HG03565 (cell line): ENCODE measurements around the gene MAPK8IP2.
"Not testable (repeated sequence)": the region's sequence is repeated elsewhere in the genome, so short reads cannot be mapped to it uniquely, and the experiment has no call there.

Experiments used
- ATAC-seq: cut with Tn5 transposase; IDR thresholded peaks from one replicate; pipeline ENCODE4 v1.9.1; 2021; ENCODE audit warnings: mild to moderate bottlenecking, moderate library complexity; ENCODE audit not compliant: unreplicated experiment

MAPK8IP2 gene

DNA sequence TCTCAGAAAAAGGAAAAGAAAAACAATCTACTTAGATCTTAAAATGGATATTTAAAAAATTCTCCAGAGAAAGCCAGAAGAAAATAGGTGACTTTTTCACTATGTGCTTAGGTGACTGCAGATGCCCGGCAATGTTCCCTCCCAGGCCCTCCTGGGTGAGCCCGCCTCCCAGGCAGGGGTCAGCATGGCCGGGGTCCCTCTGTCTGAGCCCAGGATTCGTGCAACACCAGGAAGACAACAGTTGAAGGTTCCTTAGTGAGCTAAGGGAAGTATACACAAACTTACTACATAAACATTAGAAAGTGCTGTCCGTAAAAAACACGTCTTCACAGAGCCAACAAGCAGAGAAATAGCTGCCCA, 11.6 kb downstream of the MAPK8IP2 start:
- no peak for ATAC-seq

DNA sequence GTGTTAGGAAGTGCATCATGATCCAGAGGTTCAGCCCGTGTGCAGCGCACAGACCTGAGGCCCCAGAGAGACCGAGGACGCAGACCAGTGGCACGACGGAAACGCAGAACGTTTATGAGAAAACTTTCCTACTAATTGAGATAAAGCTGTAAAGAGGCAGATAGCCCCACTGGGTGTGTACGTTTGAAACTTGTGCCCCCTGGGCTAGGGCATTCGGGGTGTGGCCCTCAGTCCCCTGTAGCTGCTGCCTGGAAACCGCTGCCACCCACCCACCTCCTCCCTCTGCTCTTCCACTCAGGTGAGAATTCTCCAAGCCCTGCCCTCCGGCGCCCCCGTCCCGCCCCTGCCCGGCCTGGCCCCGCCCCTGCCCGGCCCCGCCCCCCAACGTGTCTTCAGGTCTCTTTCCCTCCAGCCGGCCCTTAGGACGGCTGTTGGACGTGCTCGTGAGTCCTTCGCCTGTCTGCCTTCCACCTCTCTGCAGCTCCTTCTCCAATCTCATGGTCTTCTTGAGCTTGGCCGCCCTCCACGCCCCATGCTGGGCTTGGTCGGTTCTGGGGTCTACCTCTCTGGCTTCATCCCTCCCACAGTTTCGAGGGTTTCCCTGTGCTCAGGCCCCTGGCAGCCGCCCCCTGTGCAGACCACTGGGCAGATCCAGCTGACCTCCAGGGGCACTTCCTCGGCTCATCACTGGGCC, 12.1 kb downstream of the MAPK8IP2 start:
- ATAC-seq: no peak

DNA sequence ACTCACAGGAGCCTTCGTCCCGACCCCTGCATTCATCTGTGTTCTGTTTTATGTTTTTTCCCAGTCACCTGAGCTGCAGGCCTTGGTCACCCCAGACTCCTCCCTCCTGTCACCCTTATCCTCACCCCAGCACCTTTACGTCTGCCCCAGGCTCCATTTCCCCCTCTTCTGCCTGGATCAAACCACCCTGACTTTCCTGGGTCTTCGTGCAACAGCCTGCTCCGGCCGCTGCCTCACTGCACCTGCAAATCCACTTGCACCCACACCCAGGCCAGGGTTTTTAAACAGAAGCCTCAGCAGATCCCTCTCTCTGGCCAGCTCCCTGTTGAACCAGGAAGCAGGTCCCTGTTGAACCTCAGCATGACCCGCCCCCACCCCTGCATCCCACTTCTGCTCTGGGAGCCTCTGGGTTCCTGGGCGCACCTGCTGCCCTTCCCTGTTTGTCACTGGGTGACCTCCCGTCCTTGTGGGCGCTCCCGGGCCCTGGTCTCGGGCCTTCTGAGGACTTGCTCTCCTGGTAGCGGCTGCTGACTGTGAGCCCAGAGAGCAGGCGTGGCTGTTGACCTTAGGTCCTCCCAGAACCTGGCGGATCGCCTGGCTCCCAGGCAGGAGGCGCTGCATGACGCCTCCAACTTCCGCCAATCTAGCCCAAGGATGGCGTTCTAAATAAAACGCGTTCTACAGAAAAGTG, 12.8 kb downstream of the MAPK8IP2 start:
- no peak for ATAC-seq

DNA sequence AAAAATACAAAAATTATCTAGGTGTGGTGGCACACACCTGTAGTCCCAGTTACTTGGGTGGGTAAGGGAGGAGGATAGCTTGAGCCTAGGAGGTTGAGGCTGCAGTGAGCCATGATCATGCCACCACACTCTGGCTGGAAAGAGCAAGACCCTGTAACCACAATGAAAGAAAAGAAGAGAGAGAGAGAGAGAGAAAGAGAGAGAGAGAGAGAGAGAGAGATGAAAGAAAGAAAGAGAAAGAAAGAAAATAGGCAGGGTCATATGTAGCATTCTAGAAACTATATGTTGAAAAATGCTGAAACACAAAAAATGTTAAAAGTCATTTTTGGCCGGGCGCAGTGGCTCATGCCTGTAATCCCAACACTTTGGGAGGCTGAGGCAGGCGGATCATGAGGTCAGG, 13.7 kb downstream of the MAPK8IP2 start:
- not testable (repeated sequence) for ATAC-seq

DNA sequence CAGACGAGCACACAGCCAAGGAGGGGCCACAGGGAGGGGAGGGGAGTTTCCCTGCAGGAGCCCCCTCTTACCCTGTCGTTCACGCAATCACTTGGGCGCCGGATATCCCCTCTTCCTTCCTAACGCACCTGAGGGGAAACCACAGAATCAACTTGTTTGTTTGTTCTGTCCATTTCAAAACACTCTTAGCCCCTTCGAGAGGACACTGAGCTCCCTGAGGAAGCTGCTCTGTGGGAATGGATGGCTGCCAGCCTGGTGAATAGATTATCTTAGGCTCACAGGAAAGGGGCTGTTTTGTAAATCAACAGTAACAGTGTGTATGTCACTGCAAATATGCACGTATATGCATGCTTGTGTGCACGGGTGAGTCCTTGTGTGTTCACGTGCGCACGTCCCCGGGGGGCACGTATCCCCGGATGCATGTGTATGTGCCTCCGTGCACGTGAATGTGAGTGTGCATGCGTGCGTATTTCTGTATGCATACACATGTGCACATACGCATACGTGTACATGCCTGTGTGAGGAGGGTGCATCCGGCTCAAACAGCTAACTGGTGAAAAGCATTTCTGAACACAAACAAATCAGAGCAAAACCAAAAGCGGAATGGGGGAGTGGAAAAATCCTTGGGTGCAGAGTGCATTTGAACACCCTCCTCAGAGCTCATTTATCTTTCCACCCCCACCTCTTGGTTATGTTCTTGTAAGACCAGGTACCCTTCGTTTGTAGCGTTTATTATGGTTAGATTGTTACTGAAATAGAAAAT, 20.2 kb downstream of the MAPK8IP2 start:
- ATAC-seq: peak; percentile 35

DNA sequence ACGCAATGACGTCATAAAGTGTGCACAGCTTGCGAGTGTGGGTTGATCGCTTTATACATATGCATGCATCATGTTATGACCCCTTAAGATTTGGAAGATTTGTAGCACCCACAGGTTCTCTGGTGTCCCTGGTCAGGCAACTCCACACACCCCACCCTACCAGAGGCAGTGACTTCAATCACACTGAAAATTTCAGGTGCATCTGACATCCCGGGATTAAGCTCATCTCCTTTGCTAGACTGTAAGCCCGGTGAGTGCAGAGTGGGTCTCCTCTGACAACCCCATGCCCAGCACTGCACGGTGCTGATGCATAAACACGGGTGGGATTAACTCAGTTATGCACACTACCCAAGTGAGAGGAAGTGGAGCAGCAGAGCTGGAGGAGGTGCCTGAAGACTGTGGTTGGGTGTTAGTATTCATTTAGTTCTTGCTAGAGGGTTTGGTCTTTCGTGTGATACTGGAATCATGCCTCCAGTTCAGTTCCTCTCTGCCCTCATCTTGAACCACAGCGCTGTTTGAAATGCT, 20.8 kb downstream of the MAPK8IP2 start:
- ATAC-seq: peak; percentile 26

DNA sequence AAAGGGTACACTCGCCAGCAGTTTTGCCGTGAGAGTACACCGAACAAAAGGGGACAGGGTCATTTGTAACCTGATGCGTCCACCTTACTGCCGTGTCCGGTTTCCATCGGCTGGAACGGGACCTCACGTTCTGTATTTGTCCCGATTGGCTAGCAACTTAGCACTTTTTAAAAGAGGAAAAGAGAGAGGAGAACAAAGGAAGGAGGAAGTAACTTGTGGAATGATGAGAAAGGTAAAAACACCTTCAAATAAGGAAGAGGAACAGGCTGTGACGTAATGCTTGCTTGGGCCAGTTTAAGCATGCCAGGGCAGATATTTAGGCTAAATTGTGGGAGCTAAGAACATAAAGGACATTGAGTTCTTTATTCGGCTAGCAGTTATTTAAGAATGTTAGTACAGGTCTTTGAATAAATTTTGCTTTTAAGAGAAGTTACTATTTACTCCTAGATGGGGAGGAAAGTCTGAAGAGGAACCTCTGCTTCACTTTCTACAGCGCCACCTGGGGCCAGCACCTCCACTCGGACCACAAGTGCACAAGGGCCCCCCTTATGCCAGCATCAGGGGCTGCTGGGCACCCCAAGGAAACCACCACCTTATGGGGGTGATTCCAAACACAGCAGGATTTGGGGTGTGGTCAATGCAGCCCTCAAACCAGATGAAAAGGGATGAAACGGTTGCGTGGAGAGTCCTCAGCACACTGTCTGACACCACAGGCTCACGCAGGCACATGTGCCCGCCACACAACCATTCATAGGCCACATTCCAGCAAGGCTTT, 21.5 kb downstream of the MAPK8IP2 start:
- ATAC-seq: no peak

DNA sequence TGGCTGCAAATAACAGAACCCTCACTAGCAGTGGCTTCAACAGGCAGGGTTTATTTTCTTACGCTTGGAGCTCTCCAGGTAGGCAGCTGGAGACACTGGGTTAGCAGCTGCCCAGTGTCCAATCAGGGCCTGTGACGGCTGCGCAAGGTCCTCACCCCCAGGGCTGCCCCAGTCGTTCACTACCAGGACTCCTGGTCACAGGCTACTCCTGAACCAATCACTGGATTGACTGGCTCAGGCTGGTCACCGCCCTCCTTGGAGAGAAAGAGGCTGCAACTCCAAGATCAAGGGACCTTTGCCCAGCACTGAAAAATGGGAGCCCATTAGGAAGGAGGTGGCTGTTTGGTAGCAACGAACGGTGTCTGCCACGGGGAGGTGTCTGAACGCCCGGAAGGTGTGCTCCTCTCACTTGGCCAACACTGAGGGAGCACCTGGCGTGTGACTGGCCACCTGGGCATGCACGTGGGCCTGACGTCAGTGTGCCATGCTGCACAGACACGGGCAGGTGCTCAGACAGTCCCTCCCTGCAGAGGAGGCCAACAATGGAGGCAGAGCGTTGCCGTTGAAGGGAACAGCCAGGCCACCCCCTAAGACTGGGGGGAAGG, 22.2 kb downstream of the MAPK8IP2 start:
- no peak for ATAC-seq

DNA sequence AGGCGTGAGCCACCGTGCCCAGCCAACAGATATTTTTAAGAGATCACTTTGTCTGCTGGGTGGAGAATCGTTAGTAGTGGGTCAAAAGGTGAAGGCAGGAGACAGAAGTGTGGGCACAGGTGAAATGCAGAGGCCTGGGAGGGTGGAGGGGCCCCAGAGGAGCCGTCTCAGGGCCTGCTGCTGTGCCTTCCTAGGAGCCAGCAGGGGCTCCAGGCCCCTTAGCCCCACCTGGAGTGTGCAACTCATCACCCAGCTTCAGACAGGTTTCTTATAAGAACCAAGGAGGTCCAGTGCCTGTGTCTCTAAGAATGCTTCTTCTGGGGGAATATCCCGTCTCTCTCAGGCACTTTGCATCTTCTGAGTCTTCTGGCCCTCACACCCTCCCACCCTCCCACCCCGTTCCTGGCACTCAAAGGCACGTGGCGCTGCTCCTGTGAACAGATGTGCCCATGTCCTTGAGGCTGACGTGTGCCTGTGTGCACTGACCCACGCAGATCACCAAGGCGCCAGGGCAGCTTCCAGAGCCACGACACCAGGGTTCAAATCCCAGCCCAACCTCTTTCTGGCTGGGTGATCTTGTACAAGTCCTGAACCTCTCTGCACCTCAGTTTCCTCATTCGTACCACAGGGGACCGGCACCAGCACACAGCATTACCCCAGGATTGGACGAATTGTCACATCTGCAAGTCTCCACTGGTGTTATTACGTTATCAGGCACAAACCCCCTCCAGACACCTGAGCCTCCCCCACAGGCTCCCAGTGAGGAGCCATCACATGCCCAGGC, 23.9 kb downstream of the MAPK8IP2 start:
- ATAC-seq: no peak

DNA sequence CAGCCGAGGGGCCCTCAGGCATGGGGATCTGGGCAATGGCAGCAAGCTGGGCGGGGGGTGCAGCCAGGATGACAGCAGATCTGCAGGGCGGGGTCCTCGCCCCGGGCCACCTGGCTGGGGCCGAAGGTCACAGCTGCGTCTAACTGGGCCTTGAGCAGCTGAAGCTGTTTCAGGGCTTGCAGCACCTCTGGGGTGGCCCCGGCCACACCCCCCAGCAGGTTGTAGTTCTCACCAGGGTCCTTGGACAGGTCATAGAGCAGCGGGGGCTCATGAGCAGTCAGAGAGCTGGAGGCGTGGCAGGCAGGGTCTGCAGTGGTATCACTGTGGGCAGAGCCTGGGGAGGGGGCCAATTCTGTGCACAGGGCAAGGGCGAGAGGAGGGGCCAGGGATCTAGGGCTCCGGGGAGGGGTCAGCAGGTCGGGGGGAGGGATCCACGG, 24.6 kb downstream of the MAPK8IP2 start:
- ATAC-seq: no peak

DNA sequence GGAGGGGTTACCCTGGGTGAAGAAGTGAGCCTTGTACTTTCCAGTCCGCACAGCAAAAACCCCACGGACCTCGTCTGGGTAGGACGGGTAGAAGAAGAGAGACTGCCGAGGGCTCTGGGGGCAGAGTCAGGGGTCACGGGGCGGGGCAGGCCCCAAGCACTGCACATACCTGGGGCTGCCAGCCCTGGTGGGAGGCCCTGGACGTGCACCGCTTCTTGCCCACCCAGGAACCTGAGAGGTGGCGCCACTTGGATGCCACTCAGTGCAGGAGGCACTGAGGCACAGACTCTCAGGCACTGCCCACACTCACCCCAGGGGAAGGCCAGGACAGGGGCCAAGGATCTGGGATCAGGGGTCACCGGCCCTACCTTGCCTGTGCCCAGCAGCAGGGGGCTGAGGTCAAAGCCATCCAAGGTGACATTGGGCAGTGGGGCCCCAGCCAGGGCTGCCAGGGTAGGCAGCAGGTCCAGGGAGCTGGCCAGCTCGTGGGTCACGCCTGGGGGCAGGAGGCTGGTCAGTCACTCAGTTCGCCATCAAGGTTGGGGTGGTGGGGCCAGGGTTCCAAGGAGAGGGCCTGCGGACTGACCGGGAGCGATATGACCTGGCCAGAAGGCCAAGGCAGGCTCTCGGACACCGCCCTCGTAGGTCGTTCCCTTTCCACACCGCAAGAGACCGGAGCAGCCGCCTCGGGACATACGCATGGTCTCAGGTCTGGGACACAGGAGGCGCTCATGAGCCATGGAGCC, 25.1 kb downstream of the MAPK8IP2 start:
- ATAC-seq: no peak

DNA sequence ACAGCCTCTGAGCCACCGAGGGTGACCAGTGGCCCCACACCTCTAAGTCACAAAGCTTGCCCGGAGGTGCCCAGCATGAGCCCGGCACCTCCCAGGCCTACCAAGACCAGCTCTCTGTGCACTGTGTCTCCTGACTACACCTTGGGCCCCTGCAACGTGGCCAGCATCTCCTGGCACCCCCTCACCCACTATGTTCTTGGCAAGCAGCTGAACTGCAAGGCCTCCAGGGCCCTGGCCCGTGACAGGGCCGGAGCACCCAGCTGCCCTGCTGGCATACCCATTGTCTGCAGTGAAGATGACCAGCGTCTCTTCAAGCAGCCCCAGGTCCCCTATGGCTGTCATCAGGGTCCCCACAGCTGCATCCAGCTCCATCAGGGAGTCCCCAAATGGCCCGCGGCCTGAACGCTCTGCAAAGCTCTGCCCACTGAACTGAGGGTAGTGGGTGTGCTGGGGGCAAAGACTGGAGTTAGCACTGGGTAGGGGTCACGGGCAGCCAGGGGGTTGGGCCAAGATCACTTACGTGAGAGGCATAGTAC, 25.8 kb downstream of the MAPK8IP2 start:
- ATAC-seq: no peak

DNA sequence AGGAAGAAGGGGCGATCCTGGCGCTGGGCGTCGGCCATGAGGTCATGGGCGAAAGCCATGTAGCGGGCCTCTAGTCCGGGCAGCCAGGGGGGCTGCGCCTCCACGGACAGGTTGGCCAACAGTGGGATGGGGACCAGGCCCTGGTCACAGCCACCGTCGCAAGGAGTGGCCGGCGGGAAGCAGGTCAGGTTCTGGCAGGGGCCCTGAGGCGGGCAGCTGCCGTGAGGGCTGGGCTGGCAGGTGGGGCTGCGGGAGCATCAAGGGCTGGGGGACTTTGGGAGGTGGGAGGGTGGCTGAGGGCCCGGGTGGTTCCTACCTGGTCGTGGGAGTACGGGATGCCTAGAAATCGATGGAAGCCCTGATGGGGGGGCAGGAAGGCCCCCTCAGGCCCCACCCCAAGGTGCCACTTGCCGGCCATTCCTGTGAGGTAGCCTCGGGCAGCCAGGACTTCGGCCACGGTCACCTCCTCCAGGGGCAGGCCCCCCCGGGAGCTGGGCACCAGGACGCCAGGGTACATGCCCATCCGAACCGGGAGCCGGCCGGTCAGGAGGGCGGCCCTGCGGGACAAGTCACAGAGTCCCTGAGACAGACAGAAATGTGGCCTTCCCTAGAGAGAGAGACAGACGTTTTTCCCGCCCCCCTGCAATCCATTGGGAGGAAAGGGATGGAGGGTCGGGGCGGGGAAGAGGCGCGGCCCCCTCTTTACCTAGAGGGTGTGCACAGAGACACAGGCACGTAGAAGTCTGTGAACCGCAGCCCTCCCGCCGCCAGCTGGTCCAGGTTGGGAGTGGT, 26.5 kb downstream of the MAPK8IP2 start:
- no peak for ATAC-seq

DNA sequence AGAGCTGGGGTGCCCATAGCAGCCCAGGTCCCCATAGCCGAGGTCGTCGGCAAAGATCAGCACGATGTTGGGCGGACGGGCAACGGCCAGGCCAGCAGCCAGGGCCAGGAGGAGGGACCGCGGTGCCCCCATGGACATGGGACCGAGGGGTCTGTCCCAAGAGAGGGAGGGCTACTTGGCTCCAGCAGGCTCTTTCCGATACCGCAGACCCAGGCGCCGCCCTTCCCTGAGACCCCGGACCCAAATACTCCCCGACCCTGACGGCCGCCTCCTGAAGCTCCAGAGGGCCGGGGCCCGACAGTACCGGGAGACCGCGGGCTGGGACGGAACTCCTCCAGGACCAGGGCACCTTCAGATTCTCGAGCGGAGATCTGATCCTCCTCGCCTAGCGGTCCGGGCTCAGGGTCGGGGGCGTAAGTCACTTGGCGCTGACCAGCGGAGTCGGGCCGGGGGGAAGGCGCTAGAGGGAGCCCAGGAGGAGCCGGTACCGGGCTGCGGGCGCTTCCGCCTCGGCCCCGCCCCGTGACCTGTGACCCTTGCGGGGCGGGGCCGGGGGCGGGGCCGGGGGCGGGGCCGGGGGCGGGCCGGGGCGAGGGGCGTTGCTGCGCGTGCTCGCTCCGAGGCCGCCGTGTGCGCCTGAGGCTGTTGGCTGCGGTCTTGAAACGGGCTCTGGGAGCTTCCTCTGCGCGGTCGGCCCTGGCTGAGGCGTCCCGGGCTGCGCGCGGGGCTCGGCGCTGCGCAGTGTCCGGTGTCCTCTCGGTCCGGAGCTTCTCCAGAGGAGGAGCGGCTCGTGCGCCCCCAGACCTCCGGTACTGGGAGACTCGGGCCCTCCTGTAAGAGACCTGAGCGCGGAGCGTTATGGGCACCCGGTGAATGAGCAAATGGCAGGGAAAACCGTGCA, 27.3 kb downstream of the MAPK8IP2 start, which contains the start of gene ARSA:
Gene ARSA (minus strand): TSS at position 511 of the 901 bp plus-strand sequence. CDS start 373 bp downstream, at position 138.
- peak; percentile 58 for ATAC-seq

DNA sequence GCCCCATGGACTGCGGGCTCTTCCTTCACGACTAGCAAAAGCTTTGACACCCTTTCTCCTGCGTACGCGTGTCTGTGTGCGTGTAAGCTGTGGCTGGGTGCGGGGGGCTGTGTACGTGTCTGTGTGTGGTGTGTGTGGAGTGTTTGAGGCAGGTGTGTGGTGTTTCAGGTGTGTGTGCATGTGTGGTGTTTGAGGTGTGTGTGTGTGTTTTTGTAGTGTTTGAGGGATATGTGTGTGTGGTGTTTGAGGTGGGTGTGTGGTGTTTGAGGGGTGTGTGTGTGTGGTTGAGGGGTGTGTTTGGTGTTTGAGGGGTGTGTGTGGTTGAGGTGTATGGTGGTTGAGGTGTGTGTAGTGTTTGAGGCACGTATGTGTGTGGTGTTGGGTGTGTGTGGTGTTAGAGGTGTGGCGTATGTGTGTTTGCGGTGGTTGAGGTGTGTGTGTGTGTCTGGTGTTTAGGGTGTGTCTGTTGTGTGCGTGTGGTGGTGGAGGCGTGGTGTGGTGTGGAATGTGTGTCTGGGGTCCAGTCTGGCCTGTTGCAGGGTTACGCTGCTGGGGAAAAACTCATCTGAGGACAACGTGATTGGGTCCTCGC, 28.0 kb downstream of the MAPK8IP2 start:
- ATAC-seq: no peak

DNA sequence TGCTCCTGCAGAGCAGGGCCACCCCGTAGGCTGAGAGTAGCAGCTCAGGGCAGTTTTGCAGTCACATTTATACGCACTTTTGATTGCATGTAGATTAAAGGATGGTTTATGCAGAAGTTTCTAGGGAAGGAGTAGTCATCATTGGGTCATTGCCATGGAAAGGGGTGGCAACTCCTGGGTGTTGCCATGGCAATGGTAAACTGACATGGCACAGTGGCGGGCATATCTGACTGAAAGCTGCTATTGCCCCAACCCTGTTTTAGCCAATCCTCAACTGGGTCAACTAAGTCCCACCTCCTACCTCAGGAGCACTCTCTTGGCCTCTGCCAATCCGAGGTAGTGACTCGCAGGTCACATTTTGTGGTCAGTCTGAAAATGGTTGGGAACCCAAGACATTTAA, 29.8 kb downstream of the MAPK8IP2 start:
- no peak for ATAC-seq
